ENCODE data around the gene CHRNA4.

DNA sequence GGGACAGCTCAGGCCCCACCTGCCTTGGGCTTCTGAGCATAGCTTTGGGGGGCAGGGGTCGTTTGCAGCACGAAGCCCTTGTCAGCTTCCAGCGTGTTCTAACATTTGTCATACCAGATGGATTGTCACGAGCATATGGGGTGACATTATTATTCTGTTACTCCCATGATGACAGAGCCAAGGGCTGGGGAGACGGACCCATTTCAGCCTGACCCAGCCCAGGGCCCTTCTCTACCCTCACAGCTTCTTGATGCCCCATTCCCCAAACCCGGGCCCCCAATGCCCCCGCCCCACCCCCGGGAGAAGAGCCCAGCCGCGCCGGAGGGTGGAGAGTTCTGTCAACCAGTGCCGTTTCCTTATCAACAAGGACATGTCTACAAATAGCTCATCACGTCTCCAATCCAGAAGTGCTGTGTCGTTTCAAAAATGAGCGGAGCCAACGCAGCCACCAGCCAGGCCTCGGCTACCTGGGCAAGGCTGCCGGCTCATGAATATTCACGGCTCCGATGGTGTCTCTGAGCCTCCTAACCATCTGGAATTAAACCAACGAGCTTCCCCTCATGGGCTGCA is 9.6 kb upstream of the CHRNA4 start:
- TF ChIP-seq RAD21 (IDR thresholded peaks at IDR 0.05; ENCODE audit: low read length) (no peak), CTCF (conservative IDR thresholded peaks at IDR 0.05; ENCODE audit: low read depth, low read length) (no peak), POLR2A (IDR thresholded peaks at IDR 0.05; ENCODE audit: low read depth, low read length) (no peak), MXI1 (IDR thresholded peaks at IDR 0.05; ENCODE audit: borderline replicate concordance, low read depth, low read length) (no peak), SMC3 (IDR thresholded peaks at IDR 0.05; ENCODE audit: low read depth, low read length) (no peak), RFX5 (IDR thresholded peaks at IDR 0.05; ENCODE audit: low read depth, low read length) (no peak), FOS (IDR thresholded peaks at IDR 0.05; ENCODE audit: low read depth, low read length) (no peak)
- TF ChIP-seq, protein P1, sequence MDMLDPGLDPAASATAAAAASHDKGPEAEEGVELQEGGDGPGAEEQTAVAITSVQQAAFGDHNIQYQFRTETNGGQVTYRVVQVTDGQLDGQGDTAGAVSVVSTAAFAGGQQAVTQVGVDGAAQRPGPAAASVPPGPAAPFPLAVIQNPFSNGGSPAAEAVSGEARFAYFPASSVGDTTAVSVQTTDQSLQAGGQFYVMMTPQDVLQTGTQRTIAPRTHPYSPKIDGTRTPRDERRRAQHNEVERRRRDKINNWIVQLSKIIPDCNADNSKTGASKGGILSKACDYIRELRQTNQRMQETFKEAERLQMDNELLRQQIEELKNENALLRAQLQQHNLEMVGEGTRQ (IDR thresholded peaks at IDR 0.05; ENCODE audit: low read depth, low read length), result no peak
